ENCODE measurements around the gene IGFBP2. TPM values are rescaled to one million over a fixed set of nuclear protein-coding genes. Genes with fewer than 3 reads are reported as not detected.

Gene IGFBP2
- total RNA-seq, 120 experiments from 2014 or later: 7.2 to 68.9 (median 25.9) TPM

Other genes with a start within 250 kb of the IGFBP2 start
- gene SMARCAL1, start 220.9 kb upstream of the IGFBP2 start, total RNA-seq: 10 to 100 TPM; 15.9 to 35.4 (median 24.8) TPM
- 1,000 to 10,000 TPM in 115 of 120 experiments, 100 to 1,000 TPM in 5; 791 to 1,871 (median 1,178) TPM for gene RPL37A, start 134.6 kb upstream of the IGFBP2 start, total RNA-seq
- 100 to 1,000 TPM in 4 of 120 experiments, 10 to 100 TPM in 116; 21.9 to 125 (median 57.7) TPM for gene IGFBP5, start 62.1 kb downstream of the IGFBP2 start, total RNA-seq
- not detected for gene TNP1, start 226.6 kb downstream of the IGFBP2 start, total RNA-seq

Measured in dorsolateral prefrontal cortex (tissue), 118 donors.